ENCODE measurements around the gene CNTNAP5. TPM values are rescaled to one million over a fixed set of nuclear protein-coding genes. Genes with fewer than 3 reads are reported as not detected.

CNTNAP5 gene
- total and polyA plus RNA-seq, 2 of the 13 experiments (the other 11 are each of a cell fraction or from before 2014, with no cell fraction given) = not detected

DNA sequence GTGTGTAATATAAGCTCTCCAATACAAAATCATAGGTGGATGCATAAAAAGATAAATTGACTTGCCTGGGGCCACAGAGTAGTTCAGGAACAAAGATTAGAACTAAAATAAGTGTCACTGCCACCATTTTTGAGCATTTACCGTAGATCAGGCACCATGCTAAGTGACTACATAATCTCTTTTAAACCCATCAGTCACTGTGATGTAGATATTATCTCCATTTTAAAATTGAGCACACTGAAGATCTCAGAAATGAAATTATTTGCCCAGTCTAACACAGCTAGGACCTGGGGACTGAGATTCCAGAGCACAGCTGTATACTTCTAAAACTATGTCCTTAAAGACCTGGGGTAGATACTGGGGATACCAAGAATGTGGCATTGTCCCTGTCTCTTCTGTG, 737.3 kb downstream of the CNTNAP5 start (continued):
- TF ChIP-seq FIP1L1 (IDR thresholded peaks at IDR 0.05; ENCODE audit: borderline replicate concordance, insufficient read depth, low read depth, low read length) = no peak
- TF ChIP-seq ZNF883 (CRISPR knock-in tag; IDR thresholded peaks at IDR 0.05; ENCODE audit: not compliant biosample characterization) = no peak
- no peak for TF ChIP-seq STAG1 (CRISPR knock-in tag; IDR thresholded peaks at IDR 0.05)
- TF ChIP-seq LCORL (IDR thresholded peaks at IDR 0.05) = no peak
- TF ChIP-seq LCORL (CRISPR knock-in tag; IDR thresholded peaks at IDR 0.05) = no peak

DNA sequence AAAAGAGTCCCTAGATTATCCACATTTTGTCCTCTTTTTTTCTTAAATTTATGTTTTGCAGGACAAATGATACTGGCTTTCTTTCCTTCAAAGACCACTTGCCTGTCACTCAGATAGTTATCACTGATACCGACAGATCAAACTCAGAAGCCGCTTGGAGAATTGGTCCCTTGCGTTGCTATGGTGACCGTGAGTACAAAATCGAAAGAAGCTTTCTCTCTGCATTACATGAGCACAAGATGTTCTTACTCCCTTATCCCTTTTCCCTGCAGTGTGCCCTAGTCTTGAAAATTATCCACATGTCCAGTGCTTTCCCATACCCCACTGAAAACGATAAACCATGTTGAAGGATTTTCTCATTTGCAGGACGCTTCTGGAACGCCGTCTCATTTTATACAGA, 738.5 kb downstream of the CNTNAP5 start:
- no peaks in the 10 kb centered on the region; a peak in 1 of 5 replicates for H3K27me3 ChIP-seq (ENCODE audit: control insufficient read depth in 1 of 2, insufficient read depth in 2 of 2, low read length in 2 of 2)
- in situ Hi-C loops (cut with HindIII; ENCODE audit: extremely low pct_ligation_motif_present, low pct_unique_long_range_greater_than_20kb) = no loop called here
- 40% methylated on average over 9 of the region's 9 CpGs for WGBS (ENCODE audit: low lambda C conversion rate)
- CTCF ChIA-PET (ENCODE audit: low intra/inter-chr PET ratio, low total read pairs) = no interaction called here
- DNase-seq (ENCODE audit: low spot score) (no peak), FAIRE-seq (no peak), ATAC-seq (no peak)
- no peak overlapping the region for H3K27ac ChIP-seq (ENCODE audit: extremely low read length, insufficient read depth, low read length)
- POLR2A ChIA-PET = no interaction called here
- BruUV-seq (replicated peaks) = no TSS peak
- H3K36me3 ChIP-seq (replicated peaks in 1 of 2; ENCODE audit: control insufficient read depth in 1 of 2, insufficient read depth in 2 of 2, low read length in 2 of 2) = no peaks in the 10 kb centered on the region
- H3K4me1 ChIP-seq (ENCODE audit: insufficient read depth, low read length) = no peaks in the 10 kb centered on the region
- TF ChIP-seq ZNF724P (CRISPR knock-in tag; IDR thresholded peaks at IDR 0.05; ENCODE audit: borderline replicate concordance) (no peak), BRD4 (CRISPR knock-in tag; IDR thresholded peaks at IDR 0.05) (no peak), RFX1 (IDR thresholded peaks at IDR 0.05) (peak; percentile 14; the same call in 1 of the 2 replicates)
- TF ChIP-seq, protein P1, sequence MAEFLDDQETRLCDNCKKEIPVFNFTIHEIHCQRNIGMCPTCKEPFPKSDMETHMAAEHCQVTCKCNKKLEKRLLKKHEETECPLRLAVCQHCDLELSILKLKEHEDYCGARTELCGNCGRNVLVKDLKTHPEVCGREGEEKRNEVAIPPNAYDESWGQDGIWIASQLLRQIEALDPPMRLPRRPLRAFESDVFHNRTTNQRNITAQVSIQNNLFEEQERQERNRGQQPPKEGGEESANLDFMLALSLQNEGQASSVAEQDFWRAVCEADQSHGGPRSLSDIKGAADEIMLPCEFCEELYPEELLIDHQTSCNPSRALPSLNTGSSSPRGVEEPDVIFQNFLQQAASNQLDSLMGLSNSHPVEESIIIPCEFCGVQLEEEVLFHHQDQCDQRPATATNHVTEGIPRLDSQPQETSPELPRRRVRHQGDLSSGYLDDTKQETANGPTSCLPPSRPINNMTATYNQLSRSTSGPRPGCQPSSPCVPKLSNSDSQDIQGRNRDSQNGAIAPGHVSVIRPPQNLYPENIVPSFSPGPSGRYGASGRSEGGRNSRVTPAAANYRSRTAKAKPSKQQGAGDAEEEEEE (CRISPR knock-in tag; IDR thresholded peaks at IDR 0.05; ENCODE audit: borderline replicate concordance) = no peak
- TF ChIP-seq, protein P2, sequence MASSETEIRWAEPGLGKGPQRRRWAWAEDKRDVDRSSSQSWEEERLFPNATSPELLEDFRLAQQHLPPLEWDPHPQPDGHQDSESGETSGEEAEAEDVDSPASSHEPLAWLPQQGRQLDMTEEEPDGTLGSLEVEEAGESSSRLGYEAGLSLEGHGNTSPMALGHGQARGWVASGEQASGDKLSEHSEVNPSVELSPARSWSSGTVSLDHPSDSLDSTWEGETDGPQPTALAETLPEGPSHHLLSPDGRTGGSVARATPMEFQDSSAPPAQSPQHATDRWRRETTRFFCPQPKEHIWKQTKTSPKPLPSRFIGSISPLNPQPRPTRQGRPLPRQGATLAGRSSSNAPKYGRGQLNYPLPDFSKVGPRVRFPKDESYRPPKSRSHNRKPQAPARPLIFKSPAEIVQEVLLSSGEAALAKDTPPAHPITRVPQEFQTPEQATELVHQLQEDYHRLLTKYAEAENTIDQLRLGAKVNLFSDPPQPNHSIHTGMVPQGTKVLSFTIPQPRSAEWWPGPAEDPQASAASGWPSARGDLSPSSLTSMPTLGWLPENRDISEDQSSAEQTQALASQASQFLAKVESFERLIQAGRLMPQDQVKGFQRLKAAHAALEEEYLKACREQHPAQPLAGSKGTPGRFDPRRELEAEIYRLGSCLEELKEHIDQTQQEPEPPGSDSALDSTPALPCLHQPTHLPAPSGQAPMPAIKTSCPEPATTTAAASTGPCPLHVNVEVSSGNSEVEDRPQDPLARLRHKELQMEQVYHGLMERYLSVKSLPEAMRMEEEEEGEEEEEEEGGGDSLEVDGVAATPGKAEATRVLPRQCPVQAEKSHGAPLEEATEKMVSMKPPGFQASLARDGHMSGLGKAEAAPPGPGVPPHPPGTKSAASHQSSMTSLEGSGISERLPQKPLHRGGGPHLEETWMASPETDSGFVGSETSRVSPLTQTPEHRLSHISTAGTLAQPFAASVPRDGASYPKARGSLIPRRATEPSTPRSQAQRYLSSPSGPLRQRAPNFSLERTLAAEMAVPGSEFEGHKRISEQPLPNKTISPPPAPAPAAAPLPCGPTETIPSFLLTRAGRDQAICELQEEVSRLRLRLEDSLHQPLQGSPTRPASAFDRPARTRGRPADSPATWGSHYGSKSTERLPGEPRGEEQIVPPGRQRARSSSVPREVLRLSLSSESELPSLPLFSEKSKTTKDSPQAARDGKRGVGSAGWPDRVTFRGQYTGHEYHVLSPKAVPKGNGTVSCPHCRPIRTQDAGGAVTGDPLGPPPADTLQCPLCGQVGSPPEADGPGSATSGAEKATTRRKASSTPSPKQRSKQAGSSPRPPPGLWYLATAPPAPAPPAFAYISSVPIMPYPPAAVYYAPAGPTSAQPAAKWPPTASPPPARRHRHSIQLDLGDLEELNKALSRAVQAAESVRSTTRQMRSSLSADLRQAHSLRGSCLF (CRISPR knock-in tag; IDR thresholded peaks at IDR 0.05; ENCODE audit: borderline replicate concordance) = no peak
- H3K4me3 ChIP-seq (replicated peaks in 1 of 3; ENCODE audit: insufficient read depth in 1 of 3, low read depth in 2 of 3, low read length in 3 of 3) = no peak overlapping the region
- H3K9me3 ChIP-seq (ENCODE audit: low read length) = no peaks in the 10 kb centered on the region
- intact Hi-C loops (cut with micrococcal nuclease; ENCODE audit: unreplicated experiment) = no loop called here
- no peak overlapping the region for H3K9ac ChIP-seq (ENCODE audit: insufficient read depth, low read depth, low read length)
- no peaks in the 10 kb centered on the region for H3K79me2 ChIP-seq (ENCODE audit: insufficient read depth, low read length)
- H3K4me2 ChIP-seq (ENCODE audit: low read depth, low read length) = no peak overlapping the region
- H4K20me1 ChIP-seq (ENCODE audit: insufficient read depth, low read length) = no peaks in the 10 kb centered on the region
- H2AFZ ChIP-seq (ENCODE audit: low read length) = no peak overlapping the region
